Adrenal gland (tissue), 12 donors: ENCODE data around the gene HIVEP3. TPM values are rescaled to one million over a fixed set of nuclear protein-coding genes. Genes with fewer than 3 reads are reported as not detected.

Source experiments
- DNase-seq, 7 donors: peaks; one replicate each; pipeline ENCODE4 v3.0.0-alpha.2; 2019 to 2020
- H3K27ac ChIP-seq, 5 donors: fragments of 200-600 bp; sonication (generic) in 4 of 5; 1 replicate in 3 of 5; 2 replicates in 2 of 5; pipeline versions ENCODE4 v1.5.1 to v1.8.0; 2016 to 2020; ENCODE audit warnings: mild to moderate bottlenecking in 1 of 5
- H3K27me3 ChIP-seq: fragments of 200-600 bp; 2 replicates; pipeline ENCODE4 v1.8.0; 2021
- H3K36me3 ChIP-seq, 2 donors: fragments of 200-600 bp; replicated peaks in 1 of 2; 1 replicate in 1 of 2; 2 replicates in 1 of 2; pipeline versions ENCODE4 v1.5.1 to v1.8.0; 2018 to 2022
- H3K4me1 ChIP-seq, 2 donors: fragments of 200-600 bp; replicated peaks in 1 of 2; 1 replicate in 1 of 2; 2 replicates in 1 of 2; pipeline versions ENCODE4 v1.5.1 to v1.8.0; 2018 to 2021
- H3K4me3 ChIP-seq, 4 donors: fragments of 200-600 bp; sonication (generic) in 3 of 4; one replicate each; pipeline ENCODE4 v1.5.1; 2016 to 2018
- H3K9me3 ChIP-seq, 3 donors: fragments of 200-600 bp; sonication (generic) in 1 of 3; replicated peaks in 1 of 3; 1 replicate in 2 of 3; 2 replicates in 1 of 3; pipeline versions ENCODE4 v1.5.1 to v1.8.0; 2016 to 2021
- POLR2A ChIP-seq, 2 donors: fragments of 450-650 bp; IDR thresholded peaks; one replicate each; pipeline ENCODE4 v1.6.1; 2017; ENCODE audit warnings: antibody characterized with exemption in 2 of 2, mild to moderate bottlenecking in 2 of 2, moderate library complexity in 1 of 2
- WGBS, 4 donors: extraction: QIAGEN DNeasy Blood & Tissue Kit in 2 of 4; methylation state at CpG; one replicate each; pipeline versions ENCODE4 v1.1.5 to v1.1.7; 2013 to 2017; 5-methylcytosine and 5-hydroxymethylcytosine counted together
- intact Hi-C, 2 donors: fragments of 100-400 bp; cut with DNase I; formaldehyde crosslinking; loops; one replicate each; pipeline versions ENCODE4 v1.14.1 to v1.15.0; 2022 to 2023
- polyA plus RNA-seq, 3 donors: library from polyadenylated mRNA; stranded (reverse); fragments of 200-250 nt in 2 of 3; fragments of 350-450 nt in 1 of 3; fragmentation: Illumina TruSeq in 1 of 3; extraction: RNeasy Lipid Tissue Mini Kit (QIAGEN cat#74804) in 1 of 3; gene quantifications; one replicate each; pipeline ENCODE4 v1.2.3, GENCODE V29; 2013 to 2014
- total RNA-seq, 9 donors: library from RNA; depleted of rRNA in 4 of 9; stranded (reverse); fragments of >200 nt in 4 of 9; fragments of 120-200 nt in 1 of 9; fragmentation: NEBNext Ultra II Directional in 1 of 9; extraction: Animal tissue kit (Norgen Biotek cat#: 25700) in 1 of 9; gene quantifications; one replicate each; pipeline versions ENCODE4 v1.1.0 to v1.2.4, GENCODE V29; 2013 to 2023
- TF ChIP-seq, protein P1 (sequence below), 6 experiments: fragments of 450-650 bp in 4 of 6; fragments of 200-600 bp in 2 of 6; sonication (generic) in 1 of 6; IDR thresholded peaks; 1 replicate in 5 of 6; 2 replicates in 1 of 6; pipeline versions ENCODE4 v1.5.1 to v1.8.0; 2016 to 2021; ENCODE audit warnings: antibody characterized with exemption in 6 of 6, mild to moderate bottlenecking in 2 of 6, moderate library complexity in 1 of 6
- donor health status: healthy with polysubstance abuse.
- donor health status: Bipolar disorder and iron deficiency.
- donor health status: DM: yes; HTN: yes; CAD: no.
- donor health status: DM: no; HTN: no; CAD: no.
- donor health status: DM: no; HTN: no; CAD: no.
- donor health status: DM: yes; HTN: yes; CAD: no.

HIVEP3 gene
- total and polyA plus RNA-seq, 12 donors, result 3.2 to 7.7 (median 7.0) TPM

DNA sequence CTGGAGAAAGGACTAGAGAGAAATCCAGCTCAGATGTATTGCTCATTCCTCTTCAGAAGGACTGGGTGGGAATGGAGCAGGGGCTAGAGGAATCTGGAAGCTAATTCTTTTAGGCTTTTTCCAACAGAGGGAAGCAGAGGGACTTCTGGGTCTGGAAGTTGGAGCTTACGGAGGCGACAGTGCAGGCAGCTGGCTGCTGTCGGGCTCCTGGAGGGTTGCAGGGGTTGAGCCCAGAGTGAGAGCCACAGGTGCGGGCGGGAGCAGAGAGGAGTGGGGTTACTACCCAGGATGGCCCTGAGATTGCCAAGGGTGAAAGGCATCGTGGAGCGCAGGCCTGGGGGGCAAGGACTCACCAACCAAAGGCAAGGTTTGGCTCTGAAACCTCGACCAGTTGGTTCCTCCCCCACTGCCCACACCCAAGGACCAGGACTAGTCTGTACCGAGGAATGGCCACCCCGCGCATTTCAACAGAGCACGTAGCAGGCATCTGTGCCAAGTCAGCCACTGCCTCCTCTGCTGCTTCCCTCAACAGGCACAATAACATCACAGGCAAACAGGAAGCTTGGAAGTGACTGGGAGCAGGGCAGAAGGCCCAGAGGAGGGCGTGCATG, 411.5 kb downstream of the HIVEP3 start:
- no peak for DNase-seq
- no peak overlapping the region for H3K27ac ChIP-seq
- no peak for TF ChIP-seq POLR2A (IDR thresholded peaks at IDR 0.05)
- TF ChIP-seq, protein P1, sequence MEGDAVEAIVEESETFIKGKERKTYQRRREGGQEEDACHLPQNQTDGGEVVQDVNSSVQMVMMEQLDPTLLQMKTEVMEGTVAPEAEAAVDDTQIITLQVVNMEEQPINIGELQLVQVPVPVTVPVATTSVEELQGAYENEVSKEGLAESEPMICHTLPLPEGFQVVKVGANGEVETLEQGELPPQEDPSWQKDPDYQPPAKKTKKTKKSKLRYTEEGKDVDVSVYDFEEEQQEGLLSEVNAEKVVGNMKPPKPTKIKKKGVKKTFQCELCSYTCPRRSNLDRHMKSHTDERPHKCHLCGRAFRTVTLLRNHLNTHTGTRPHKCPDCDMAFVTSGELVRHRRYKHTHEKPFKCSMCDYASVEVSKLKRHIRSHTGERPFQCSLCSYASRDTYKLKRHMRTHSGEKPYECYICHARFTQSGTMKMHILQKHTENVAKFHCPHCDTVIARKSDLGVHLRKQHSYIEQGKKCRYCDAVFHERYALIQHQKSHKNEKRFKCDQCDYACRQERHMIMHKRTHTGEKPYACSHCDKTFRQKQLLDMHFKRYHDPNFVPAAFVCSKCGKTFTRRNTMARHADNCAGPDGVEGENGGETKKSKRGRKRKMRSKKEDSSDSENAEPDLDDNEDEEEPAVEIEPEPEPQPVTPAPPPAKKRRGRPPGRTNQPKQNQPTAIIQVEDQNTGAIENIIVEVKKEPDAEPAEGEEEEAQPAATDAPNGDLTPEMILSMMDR (IDR thresholded peaks at IDR 0.05), result no peak
- no peaks in the 10 kb centered on the region for H3K27me3 ChIP-seq
- H3K36me3 ChIP-seq, result peaks cover 0 to 6% of the 10 kb centered on the region in 2 donors
- intact Hi-C loops, result no loop called here
- H3K4me1 ChIP-seq, result no peaks in the 10 kb centered on the region
- no peaks in the 10 kb centered on the region for H3K9me3 ChIP-seq
- 84 to 91% (median 85%) methylated on average over 13 of the region's 13 CpGs for WGBS, 4 donors
- no peak overlapping the region for H3K4me3 ChIP-seq

DNA sequence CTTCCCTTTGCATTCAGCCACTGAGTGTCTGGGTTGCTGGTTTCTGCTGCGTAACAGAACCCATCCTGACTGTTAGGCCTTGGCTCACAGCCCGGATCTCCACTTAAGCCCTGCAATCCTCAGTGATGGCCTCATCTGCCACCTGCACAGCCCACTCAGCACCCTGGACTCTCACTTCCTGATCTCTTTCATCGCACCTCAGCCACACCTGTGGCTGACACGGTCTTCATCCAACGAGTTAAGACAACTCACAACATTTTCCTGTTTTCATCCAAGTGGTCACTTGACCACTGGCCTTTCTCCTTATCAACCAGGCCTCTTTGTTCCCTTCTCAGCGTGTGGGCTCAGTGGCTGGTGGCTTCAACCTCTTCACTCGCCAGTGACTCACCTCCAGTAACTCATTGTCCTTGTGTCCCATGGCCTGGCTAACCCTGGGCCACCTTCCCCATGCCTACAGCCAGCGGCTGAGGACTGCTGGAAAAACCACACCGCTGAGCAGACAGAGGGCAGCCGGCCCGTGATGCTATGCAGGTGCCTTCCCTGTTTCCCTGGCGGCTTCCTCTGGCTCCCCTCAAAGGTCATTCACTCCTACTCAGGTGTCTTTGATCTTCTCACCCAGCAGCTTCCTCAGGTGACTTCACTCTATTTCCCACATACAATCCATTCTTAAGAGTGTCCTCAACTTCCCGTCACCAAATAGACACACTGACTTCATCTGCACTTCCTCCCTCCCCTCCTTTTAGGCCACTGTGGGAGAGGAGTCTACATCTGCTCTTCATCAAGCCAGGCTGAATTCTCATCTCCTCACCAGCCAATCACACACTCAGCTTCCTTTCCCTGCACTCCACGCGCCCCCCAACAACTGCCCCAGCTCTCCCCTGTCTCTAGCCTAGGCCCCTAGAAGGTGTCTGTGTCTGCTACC, 414.3 kb downstream of the HIVEP3 start:
- TF ChIP-seq, protein P1 (IDR thresholded peaks at IDR 0.05), result no peak
- peaks cover 4 to 9% of the 10 kb centered on the region in 2 donors for H3K4me1 ChIP-seq
- H3K9me3 ChIP-seq, result no peaks in the 10 kb centered on the region
- no peaks in the 10 kb centered on the region for H3K36me3 ChIP-seq
- peak overlapping the region in 1 of 5 donors; percentile 17 for H3K27ac ChIP-seq
- no peak overlapping the region for H3K4me3 ChIP-seq
- DNase-seq, result peak in 5 of 7 donors; percentile 58 to 67 (median 63)
- no peaks in the 10 kb centered on the region for H3K27me3 ChIP-seq
- intact Hi-C loops, result no loop called here
- WGBS, 4 donors, result 75 to 87% (median 84%) methylated on average over 15 of the region's 15 CpGs

DNA sequence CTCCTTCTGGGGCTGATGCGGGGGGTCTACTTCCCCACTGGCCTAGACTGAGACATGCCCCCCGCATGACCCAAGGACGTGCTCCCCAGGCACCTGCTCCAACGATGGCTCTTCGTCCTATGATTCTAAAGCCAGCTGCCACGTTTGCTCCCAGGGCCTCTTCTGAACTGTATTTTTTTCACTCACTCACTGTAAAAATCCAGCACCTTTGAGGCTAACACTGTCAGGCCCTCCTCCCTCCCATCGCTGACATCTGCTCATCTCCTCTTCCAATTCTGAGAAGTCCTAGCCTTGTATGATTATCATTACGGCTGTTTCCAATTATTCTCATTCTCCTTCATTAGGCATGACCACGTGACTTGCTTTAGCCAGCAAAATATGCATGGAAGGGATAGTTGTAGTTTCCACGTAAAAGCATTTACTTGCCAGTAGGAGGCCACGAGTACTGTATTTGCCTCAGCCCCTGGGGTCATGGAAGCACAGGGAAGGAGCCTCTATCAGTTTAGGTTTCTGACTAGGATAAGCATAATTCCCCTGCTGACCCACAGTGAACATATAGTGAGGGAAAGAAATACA, 415.1 kb downstream of the HIVEP3 start:
- no peak overlapping the region for H3K4me3 ChIP-seq
- H3K27ac ChIP-seq, result peak overlapping the region in 1 of 5 donors; percentile 17
- no peak for DNase-seq
- TF ChIP-seq, protein P1 (IDR thresholded peaks at IDR 0.05), result no peak
- no peak for TF ChIP-seq POLR2A (IDR thresholded peaks at IDR 0.05)
- intact Hi-C loops, result no loop called here
- no peaks in the 10 kb centered on the region for H3K9me3 ChIP-seq
- WGBS, 4 donors, result 89 to 91% (median 89%) methylated on average over 11 of the region's 11 CpGs
- H3K4me1 ChIP-seq, result peaks cover 4 to 9% of the 10 kb centered on the region in 2 donors
- no peaks in the 10 kb centered on the region for H3K36me3 ChIP-seq
- no peaks in the 10 kb centered on the region for H3K27me3 ChIP-seq

DNA sequence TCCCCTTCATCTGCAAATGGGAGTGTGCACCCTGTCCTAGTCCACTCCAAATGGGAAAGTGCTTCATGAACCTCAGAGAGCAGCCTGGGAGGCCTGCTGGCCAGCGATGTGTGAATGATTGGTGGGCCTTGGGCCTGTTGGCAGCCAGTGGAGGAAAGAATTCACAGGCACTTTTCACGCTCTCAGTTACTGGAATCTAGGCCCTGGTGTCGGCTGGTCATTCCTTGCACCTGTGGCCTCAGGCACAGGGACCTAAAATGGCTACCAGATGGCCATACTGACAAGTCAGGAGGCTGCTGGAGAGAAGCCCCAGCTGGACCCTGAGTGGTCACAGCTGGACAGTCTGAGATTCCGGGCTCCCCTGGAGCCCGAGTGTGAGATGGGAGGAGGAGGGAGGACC, 415.8 kb downstream of the HIVEP3 start:
- WGBS, 4 donors, result 86 to 96% (median 92%) methylated on average over 3 to 5 of the region's 5 CpGs
- peaks cover 4 to 9% of the 10 kb centered on the region in 2 donors for H3K4me1 ChIP-seq
- no peak overlapping the region for H3K4me3 ChIP-seq
- no peaks in the 10 kb centered on the region for H3K36me3 ChIP-seq
- no peak overlapping the region for H3K27ac ChIP-seq
- H3K9me3 ChIP-seq, result no peaks in the 10 kb centered on the region
- DNase-seq, result no peak
- intact Hi-C loops, result no loop called here
- no peaks in the 10 kb centered on the region for H3K27me3 ChIP-seq
- TF ChIP-seq, protein P1 (IDR thresholded peaks at IDR 0.05), result no peak
- no peak for TF ChIP-seq POLR2A (IDR thresholded peaks at IDR 0.05)
